HFFc6 (cell line): ENCODE results near the gene DNAH9. TPM values are rescaled to one million over a fixed set of nuclear protein-coding genes. Genes with fewer than 3 reads are reported as not detected.

Source experiments
- DNase-seq: peaks from one replicate; pipeline ENCODE4 v3.0.0-alpha.2; 2018
- H3K27ac Mint-ChIP-seq: 2 replicates; pipeline ENCODE4 v1.8.0; 2020; ENCODE audit warnings: mild to moderate bottlenecking, mixed read lengths
- H3K27me3 Mint-ChIP-seq: 2 replicates; pipeline ENCODE4 v1.8.0; 2021; ENCODE audit warnings: mild to moderate bottlenecking, moderate library complexity, mixed read lengths; ENCODE audit not compliant: insufficient read depth
- H3K36me3 Mint-ChIP-seq: 2 replicates; pipeline ENCODE4 v1.8.0; 2021; ENCODE audit warnings: low read depth, mixed read lengths
- H3K4me1 Mint-ChIP-seq: 2 replicates; pipeline ENCODE4 v1.8.0; 2020; ENCODE audit warnings: low read depth, mixed read lengths
- H3K4me3 Mint-ChIP-seq: 2 replicates; pipeline ENCODE4 v1.8.0; 2020; ENCODE audit warnings: mild to moderate bottlenecking, moderate library complexity, mixed read lengths
- H3K9me3 Mint-ChIP-seq: 2 replicates; pipeline ENCODE4 v1.8.0; 2020; ENCODE audit warnings: mild to moderate bottlenecking, mixed read lengths
- CTCF ChIP-seq: fragments of 200-600 bp; sonication (generic); IDR thresholded peaks from 2 replicates; pipeline ENCODE4 v1.5.0; 2021; ENCODE audit warnings: antibody characterized with exemption, mild to moderate bottlenecking
- total RNA-seq, 6 experiments: library from RNA; stranded (reverse); fragmentation: NEBNext Ultra II Directional; extraction: Animal tissue kit (Norgen Biotek cat#: 25700); gene quantifications; 2 replicates in 1 of 6; 3 replicates in 5 of 6; pipeline ENCODE4 v1.2.3, GENCODE V29; 2021

Gene DNAH9
- total RNA-seq, 6 experiments from 2014 or later: not detected

- no peak for TF ChIP-seq CTCF
- no peak for DNase-seq
- Mint-ChIP-seq H3K27ac (no peak overlapping the region), H3K9me3 (peaks cover 67% of the 10 kb centered on the region), H3K4me3 (no peak overlapping the region), H3K27me3 (no peaks in the 10 kb centered on the region; the same call in 1 of the 2 replicates), H3K36me3 (peaks cover 8% of the 10 kb centered on the region; the same call in 1 of the 2 replicates), H3K4me1 (no peaks in the 10 kb centered on the region)
Observed at GRCh38 chr17:11825572-11826209, 227.4 kb downstream of the DNAH9 start.

GRCh38 chr17:11832401-11833137 is 234.3 kb downstream of the DNAH9 start:
- Mint-ChIP-seq H3K9me3 (peaks cover 54% of the 10 kb centered on the region), H3K27me3 (no peaks in the 10 kb centered on the region), H3K36me3 (peaks cover 8% of the 10 kb centered on the region; the same call in 1 of the 2 replicates), H3K4me3 (no peak overlapping the region), H3K27ac (no peak overlapping the region), H3K4me1 (no peaks in the 10 kb centered on the region)
- no peak for TF ChIP-seq CTCF
- no peak for DNase-seq

GRCh38 chr17:11836508-11836907 is 238.2 kb downstream of the DNAH9 start:
- H3K9me3 Mint-ChIP-seq: peaks cover 42% of the 10 kb centered on the region
- no peaks in the 10 kb centered on the region for H3K27me3 Mint-ChIP-seq
- DNase-seq: no peak
- no peaks in the 10 kb centered on the region for H3K4me1 Mint-ChIP-seq
- no peaks in the 10 kb centered on the region; the same call in 1 of the 2 replicates for H3K36me3 Mint-ChIP-seq
- H3K27ac Mint-ChIP-seq: no peak overlapping the region
- H3K4me3 Mint-ChIP-seq: no peak overlapping the region
- TF ChIP-seq CTCF: no peak

- Mint-ChIP-seq H3K4me1 (no peaks in the 10 kb centered on the region), H3K9me3 (peaks cover 27% of the 10 kb centered on the region), H3K27ac (no peak overlapping the region), H3K36me3 (no peaks in the 10 kb centered on the region), H3K4me3 (no peak overlapping the region), H3K27me3 (no peaks in the 10 kb centered on the region; the same call in 1 of the 2 replicates)
- TF ChIP-seq CTCF: no peak
- DNase-seq: no peak
Observed at GRCh38 chr17:11840052-11840451, 241.8 kb downstream of the DNAH9 start.

GRCh38 chr17:11840831-11841230 is 242.6 kb downstream of the DNAH9 start:
- Mint-ChIP-seq H3K36me3 (no peaks in the 10 kb centered on the region), H3K4me1 (no peaks in the 10 kb centered on the region), H3K4me3 (no peak overlapping the region), H3K27me3 (no peaks in the 10 kb centered on the region; the same call in 1 of the 2 replicates), H3K9me3 (peaks cover 24% of the 10 kb centered on the region), H3K27ac (no peak overlapping the region)
- no peak for DNase-seq
- TF ChIP-seq CTCF: no peak
